HG02610 (cell line): Measurements from ENCODE around the gene CHCHD4.
A peak's percentile ranks its signal among the peaks of the same experiment; 100 is the strongest.

ENCODE experiments used
- ATAC-seq: cut with Tn5 transposase; IDR thresholded peaks from one replicate; pipeline ENCODE4 v1.9.1; 2021; ENCODE audit warnings: mild to moderate bottlenecking, moderate library complexity; ENCODE audit not compliant: unreplicated experiment

The CHCHD4 gene

DNA sequence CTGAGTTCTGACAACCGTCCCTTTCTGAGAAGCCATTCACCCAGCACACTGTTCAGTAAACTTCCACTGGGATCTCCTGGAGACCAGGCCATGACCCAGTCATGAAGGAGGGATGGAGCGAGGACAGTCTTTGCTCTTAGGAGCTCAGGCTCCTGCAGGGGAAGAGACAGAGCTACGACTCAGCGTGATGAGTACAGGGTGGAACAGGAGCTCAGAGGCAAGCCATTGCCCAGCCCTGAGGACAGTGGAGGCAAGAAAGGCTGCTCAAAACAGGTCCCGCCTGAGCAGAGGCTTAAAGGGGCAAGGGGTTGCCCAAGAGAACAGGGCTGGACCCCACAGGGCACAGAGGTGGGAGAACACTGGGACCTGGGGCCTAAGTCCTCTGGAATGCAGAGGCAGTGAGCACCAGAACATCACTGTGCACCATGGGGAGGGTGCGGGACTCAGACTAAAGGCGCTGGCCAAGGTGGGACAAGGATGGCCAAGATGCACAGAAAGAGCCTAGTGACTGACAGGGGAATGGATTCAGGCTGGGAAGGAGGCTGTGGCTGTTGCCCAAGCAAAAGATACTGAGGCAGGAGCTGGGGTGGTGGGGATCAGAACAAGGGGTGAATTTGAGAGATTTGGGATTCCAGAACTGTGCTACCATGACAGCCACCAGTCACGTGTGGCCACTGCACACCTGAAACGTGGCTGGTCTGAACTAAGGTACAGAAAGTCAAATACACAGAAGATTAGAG, 26.0 kb upstream of the CHCHD4 start:
- ATAC-seq, result no peak

DNA sequence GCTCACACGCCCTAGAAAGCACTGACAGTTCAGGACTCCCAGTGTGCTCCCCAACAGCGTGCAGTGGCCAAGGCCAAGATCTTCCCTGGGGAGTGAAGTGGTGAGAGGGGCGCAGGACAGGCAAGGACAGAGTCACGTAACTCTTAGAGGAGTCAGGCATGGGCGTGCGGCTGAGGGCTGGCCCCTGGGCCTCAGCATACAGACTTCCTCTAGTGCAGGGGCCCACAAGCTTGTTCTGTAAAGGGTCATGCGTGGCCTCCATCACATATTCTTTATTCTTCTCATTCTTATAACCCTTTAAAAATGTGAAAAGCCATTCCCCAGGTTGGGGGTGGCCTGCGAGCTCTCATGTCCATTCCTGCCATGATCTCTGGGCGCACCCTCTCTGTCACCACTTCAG, 25.4 kb upstream of the CHCHD4 start:
- no peak for ATAC-seq

DNA sequence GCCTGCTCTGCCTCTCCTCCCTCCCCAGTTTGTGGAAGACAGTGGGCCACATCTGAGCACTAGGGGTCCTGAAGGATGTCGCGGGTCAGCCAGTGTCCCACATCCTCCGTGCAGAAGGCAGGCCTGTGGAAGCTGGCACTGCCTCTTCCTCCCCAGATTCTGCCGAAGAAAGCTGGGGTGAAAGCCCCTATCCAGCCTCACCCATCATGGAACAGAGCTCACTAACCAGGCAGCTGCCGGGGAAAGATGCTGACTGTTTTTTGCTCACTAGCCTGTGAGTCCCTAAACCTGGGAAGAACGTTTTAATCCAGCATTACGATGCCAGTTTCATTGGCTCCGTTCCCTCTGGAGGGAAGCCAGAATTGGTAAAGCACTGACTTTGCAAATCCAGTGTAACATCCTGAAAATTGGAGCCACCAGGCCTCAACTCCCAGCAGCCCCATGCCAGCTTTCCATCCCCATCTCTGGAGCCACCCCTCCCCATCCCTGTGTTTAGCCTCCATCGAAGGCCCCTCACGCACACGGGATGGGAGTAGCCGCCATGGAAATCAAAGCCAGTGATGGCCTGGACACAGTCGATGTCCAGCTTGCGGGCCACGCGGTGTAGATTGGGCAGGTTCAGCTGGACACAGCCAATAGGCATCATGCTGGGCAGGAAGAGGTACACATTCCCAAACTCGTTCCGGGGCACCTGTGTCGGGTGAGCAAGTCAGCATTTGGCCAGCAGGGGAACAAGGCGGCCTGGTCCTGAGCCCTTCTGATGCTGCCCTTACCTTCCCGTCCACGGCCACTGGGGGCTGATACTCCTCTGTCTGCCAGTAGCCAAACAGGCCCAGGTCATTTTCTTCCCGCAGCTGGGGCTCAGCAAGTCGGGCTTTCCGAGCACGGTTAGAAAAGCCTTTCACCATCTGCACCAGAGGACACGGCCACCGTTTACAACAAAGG, 23.6 kb upstream of the CHCHD4 start:
- ATAC-seq, result no peak

DNA sequence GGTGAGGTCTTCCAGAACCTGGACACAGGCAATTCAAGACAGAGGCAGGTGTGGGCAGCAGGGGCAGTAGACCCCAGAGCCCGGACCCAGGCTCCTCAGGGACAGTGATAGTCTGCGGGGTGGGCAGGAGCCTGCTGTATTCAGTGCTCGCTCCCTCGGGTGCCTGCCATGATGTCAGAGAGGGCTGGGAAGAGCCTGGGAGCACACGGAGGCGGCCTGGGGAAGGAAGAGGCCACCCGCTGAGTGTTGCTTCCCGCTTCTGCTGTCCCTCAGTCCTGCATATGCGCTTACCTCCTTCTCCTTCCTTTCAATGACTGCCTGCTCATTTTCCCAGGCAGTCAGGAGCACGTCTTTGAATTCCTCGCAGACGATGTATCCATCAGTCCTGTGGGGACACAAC, 22.9 kb upstream of the CHCHD4 start:
- no peak for ATAC-seq

DNA sequence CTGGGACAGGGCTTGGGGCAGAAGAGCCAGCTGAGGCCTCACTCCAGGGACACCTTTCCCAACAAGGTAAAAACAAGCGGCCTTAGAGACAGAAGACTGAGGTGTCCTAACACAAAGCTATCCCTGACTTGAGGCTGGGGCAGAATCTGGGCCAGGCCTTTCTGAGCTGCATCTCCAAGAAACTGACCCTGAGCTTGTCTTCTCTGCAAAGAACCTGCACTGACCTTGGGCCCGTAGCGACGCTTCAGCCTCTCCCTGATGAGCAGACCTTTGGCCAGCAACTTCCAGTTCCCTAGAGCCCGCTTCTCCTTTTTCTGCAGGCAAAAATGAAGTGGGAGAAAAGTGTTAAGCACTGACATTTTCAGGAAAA, 22.4 kb upstream of the CHCHD4 start:
- ATAC-seq, result no peak

DNA sequence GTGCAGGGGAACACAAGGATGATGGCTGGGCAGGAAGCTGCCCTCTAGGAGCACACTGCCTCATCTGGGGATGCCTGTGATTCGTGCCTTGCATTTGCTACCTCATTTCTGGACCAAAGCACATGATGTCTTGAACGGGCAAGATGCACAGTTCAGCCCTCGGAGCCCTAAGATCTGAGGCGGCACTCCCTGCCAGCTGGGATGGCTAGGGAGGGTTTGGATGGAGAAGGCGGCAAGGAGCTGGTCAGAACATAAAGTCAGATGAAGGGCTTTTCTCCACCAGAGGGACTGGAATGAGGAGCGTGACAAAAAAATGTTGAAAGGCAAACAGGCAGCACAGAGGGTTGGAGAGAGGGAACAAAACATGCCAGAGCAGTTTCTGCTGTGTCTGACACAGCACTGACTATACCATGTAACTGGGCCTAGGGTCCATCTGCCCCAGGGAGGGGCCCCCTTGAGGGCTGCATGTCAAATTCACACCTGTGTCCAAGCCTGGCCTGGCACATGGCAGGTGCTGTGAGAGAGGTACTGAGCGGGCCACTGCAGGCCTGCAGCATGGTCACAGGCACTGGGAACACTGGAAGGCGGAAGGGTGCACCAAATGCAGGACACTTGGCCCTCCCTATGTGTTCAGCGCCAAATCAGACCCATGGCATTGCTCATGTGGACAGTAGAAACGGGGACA, 21.9 kb upstream of the CHCHD4 start:
- no peak for ATAC-seq

DNA sequence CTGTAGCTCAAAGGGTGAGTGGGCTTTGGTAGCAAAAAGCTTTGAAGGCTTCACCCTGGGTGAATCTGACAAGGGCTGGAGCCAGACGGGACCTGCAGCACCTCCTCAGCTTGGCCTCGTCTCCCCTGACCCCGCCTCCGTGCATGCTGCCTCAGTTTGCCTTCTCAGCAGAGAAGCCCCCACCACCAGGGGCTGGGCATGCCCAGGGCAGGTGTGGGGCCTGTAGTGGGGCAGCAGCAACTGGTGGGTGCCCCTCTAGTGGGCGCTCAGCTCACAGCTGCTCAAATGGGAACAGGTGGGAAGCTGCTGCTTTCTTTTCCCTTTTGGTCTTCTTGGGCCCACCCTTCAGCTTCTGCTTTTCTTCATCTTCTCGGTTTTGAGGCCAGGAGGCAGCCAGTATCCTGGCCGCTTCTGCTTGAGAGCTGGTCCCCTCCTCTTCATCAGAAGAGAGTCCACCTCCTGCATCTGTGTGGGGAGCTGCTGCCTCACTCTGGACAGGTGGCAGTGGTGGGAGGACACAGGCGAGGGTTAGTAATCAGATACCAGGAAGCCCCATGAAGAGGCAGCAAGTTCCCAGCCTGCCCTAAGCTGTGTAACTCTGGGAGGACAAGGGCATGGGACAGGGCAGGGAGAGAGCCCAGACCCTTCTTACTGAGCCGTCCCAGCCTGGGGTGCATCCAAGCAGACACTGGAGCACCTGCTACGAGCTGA, 21.2 kb upstream of the CHCHD4 start:
- ATAC-seq, result no peak

DNA sequence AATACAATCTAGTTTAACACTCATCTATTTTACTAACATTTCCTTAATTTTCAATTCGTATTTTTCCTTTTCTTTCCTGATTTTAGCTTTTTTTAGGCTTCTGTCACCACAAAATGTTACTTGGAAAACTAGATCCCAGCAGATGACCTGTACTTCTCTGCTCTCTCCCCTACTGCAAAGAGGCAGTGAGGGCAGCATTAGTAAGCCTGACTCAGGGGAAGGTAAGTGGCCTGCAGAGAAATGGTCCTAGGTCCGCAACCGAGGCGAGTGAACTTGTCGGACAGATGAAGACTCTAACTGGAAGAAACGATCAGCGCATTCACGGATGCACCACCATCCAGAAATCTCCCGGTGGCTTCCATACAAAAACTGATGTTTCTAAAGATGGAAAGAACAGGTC, 20.6 kb upstream of the CHCHD4 start:
- ATAC-seq, result no peak

DNA sequence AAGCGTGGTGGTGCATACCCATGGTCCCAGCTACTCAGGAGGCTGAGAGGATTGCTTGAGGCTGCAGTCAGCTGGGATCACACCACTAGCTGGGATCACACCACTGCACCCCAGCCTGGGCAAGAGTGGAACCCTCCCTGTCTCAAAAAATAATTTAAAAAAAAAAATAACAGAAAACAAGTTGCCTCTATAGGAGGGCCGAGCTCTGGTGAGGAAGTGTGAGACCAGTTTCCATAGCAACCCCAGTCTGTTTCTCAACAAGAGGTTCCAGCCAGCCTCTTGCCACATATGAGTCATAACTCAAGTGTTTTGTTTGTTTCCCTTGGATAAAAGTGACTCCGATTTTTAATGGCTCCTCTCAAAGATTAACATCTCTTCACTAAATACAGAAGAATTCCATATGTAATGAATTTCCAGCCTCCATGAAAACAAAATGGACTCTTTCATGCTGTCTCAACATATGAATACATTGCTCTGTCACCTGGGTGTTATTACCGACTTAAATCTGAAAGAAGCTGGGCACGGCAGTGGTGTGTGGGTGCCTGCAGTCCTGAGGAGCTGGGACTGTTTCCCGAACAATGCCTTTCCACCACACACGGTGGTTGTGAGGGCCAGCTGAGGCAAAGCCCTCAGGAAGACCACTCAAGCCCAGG, 19.9 kb upstream of the CHCHD4 start:
- peak; percentile 92 for ATAC-seq

DNA sequence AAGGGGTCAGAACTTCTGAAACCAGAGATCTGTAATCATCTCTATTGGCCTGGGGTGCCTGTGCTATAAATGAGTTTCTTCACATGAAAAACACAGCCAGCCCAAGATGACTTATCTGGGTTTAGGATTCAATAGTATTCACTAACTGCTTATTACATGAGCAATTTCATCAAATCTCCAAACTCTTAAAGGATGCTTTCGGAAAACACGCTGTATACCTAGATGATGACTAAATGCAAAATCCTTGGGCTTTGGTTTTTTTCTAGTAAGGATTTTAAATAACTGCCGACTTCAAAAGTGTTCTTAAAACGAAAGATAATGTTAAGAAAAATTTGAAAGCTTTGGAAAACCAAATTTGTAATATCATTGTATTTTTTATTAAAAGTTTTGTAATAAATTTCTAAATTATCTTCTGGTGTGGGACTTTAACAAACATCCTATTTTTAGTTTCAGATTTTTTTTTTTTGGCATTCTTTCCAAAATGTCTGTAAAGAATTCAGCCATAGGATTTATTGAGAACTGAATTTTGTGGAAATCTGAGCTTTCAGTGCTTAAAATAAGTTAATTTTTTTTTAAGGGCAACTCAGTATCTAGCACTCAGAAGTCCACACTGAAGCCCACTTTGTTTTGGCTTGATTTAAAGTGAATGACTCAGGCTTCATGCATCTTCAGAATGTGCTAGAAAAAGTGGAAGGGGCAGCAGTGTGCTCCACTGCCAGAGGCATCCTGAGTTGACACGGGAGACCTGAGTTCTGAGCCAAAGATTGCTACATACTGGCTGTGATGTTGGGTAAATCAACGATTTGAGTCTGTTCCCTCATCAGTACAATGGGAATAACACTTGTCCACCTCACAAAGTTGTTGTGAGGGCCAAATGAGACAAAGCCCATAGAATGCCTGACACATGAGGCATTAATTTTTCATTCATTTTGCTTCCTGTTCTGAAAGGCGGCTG, 18.9 kb upstream of the CHCHD4 start:
- no peak for ATAC-seq

DNA sequence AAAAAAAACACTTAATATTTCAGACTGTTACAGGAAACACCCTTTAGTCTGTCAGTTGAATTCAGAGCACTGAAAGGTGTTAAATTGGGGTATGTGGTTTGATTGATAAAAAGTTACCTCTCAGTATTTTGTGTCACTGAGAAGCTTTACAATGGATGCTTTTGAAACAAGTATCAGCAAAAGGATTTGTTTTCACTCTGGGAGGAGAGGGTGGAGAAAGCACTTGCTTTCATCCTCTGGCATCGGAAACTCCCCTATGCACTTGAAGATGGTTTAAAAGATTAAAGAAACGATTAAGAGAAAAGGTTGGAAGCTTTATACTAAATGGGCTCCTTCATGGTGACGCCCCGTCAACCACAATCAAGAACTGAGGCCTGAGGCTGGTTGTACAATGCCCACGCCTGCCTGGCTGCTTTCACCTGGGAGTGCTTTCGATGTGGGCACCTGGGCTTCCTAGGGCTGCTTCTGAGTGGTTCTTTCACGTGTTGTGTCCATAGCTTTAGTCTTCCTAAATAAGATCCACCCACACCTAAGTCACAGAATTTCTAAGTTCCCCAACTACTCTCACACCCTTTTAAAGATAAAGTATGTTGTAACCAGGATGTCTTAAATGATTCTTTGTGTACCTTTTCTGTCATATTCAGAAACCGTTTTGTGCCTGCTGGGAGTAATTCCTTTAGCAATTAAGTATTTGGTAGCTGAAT, 18.0 kb upstream of the CHCHD4 start:
- no peak for ATAC-seq

DNA sequence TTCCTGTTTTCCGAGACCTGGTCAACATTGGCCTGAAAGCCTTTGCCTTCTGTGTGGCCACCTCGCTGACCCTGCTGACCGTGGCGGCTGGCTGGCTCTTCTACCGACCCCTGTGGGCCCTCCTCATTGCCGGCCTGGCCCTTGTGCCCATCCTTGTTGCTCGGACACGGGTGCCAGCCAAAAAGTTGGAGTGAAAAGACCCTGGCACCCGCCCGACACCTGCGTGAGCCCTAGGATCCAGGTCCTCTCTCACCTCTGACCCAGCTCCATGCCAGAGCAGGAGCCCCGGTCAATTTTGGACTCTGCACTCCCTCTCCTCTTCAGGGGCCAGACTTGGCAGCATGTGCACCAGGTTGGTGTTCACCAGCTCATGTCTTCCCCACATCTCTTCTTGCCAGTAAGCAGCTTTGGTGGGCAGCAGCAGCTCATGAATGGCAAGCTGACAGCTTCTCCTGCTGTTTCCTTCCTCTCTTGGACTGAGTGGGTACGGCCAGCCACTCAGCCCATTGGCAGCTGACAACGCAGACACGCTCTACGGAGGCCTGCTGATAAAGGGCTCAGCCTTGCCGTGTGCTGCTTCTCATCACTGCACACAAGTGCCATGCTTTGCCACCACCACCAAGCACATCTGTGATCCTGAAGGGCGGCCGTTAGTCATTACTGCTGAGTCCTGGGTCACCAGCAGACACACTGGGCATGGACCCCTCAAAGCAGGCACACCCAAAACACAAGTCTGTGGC, 17.1 kb upstream of the CHCHD4 start:
- ATAC-seq, result no peak

DNA sequence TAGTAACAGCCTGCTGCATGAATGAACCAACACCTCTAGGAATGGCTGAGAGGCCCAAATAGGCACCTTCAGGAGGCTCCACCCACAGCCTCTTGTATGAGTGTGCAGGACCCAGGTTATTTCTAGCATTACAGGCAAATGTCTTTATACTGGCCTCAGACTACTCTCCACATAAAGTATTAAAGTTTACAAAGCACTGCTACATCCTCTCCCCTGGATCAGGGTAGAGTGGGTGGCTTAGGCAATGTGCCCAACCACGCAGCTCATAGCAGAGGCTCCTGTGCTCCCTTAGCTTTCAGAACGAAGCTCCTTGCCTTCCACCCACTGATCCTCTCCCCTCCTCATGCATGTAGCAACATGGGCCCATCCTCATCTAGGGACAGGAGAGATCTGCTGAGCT, 16.5 kb upstream of the CHCHD4 start:
- no peak for ATAC-seq

DNA sequence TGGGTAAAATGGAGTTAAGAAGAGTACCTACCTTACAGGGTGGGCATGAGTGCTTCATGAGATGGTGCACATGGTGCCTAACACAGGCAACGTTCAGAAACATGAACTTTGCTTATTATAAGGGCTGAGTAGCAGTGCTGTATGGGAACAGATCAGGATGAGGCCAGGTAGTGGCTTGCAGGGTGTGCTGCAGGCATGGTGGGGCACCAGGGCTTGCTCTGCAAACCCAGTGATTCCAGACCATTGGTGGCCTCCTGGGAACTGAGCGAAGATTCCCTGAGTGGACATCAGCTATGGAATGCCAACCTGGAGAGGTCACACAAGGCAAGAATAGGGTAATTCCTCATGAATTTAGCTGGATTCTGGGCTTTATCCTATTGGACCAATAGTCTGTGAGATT, 16.0 kb upstream of the CHCHD4 start:
- ATAC-seq, result no peak

DNA sequence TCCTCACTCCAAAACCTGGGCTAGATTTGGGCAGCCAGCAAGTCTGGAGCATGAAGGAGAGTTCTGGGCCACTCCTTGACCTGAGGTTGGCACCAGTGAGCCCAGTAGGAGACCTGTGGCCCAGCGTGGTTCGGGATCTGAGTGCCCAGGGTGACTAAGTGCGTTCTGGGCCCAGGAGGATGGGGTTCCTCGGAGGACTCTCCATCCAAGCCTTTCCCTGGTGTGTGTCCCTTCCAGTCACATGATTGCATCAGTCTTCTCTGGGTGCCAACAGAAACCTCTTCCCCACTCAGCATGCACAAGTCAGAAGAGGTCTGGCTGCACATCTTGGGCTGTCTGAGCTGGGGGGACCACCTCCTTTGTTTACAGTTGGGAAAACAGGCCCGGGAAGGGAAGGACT, 15.1 kb upstream of the CHCHD4 start:
- ATAC-seq, result no peak

DNA sequence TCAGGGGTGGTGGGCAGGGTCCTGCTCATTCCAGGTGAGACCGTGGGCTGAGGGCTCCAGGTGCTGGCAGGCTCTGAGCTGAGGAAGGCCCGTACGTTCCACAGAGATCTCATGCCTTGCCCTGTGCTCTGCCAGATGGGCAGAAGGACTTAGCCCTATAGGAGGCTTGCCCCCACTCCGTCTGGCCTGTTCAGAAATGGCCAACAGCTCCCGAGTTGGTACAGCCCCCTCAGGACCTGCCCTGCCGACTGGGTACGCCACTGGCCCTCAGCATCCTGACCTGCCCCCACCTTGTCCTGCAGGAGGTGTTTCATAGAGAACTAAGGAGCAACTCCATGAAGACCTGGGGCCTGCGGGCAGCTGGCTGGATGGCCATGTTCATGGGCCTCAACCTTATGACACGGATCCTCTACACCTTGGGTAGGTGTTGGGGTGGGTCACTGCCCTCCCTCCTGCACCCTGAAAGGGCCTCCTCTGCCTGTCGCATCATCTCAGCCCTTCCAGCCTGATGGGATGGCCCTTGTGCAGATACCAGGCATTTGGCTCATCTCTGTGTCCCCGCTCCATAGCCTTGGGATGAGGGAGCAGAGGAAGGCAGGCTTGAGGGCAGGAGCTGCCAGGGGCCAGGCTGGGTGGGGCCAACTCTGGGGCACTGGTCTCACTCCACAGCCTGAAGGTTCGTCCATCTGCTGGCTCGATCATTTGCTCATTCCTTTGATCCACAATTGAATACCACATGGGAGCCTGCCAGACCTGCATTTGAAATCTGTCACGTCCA, 14.4 kb upstream of the CHCHD4 start:
- no peak for ATAC-seq

DNA sequence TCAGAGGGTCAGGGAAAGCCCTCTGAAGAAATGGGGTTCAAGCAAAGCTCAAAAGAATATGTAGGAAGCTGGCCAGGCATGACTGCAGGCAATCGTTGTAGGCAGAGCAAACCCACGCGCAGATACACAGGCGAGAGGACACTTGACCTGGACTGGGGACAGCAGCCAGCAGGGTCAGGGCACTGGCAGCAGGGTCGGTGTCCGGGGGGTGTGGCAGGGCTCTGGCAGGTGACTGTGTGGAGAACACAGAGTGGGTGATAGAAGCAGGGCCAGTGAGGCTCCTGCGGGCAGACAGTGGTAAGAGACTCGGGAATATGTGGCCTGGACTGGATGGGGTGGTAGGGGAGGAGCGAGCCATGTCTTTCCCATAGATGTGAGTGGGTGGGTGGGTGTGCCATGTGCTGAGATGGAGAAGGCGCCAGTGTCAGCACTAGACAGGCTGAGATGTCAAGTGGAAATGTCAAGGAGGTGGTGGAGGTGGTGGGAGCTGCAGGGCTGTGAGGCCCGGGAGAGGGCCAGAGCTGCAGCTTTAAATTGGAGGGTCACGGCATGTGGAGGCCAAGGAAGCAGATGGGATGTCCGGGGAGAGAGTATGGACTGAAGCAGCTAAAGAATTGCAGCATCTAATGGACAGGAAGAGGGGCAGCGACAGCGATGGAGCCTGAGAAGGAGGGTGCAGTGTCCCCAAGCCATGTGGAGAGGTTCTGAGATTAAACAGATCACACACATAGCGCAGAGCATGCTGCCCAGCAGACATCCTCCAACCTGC, 13.6 kb upstream of the CHCHD4 start:
- no peak for ATAC-seq
